Measurements from ENCODE around the gene FOSL2. TPM values are rescaled to one million over a fixed set of nuclear protein-coding genes. Genes with fewer than 3 reads are reported as not detected.

FOSL2 gene
- polyA plus RNA-seq, 3 donors, result 24.8 to 270 (median 28.6) TPM

DNA sequence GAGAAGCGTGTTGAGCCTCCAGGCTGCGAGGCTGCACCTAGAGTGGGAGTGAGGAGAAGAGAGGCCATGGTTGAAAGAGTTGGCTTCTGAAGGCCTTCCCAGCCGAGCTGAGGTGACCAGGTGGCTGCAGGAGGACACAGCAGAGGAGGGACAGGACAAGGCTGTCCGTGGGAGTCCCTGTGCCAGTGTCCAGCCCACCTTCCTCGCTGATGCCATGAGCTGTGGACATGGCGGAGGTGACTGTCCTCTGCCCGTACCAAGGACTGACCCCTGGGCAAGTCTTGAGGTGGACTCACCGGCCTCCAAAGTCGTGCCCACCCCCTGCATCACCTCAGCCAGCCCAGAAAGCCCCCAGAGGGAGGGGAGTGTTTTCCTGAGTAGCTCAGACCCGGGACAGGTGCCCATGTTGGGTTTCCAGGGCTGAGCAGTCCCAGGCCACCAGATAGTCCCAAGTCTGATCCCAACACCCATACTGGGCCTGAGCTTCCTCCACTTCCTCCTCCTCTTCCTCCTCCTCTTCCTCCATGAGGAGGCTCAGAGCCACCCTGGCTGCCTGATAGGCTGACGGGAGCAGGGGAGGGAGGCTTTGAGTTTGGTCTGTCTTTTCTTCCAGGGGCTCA, 43.0 kb upstream of the FOSL2 start:
- Histone ChIP-seq H3K79me2 (ENCODE audit: insufficient read depth, low read length) (no peaks in the 10 kb centered on the region), H3K9ac (ENCODE audit: insufficient read depth, low read length, poor library complexity, severe bottlenecking) (no peak overlapping the region), H3K36me3 (replicated peaks in 1 of 2; ENCODE audit: control insufficient read depth in 1 of 2, insufficient read depth in 2 of 2, low read length in 2 of 2) (no peaks in the 10 kb centered on the region), H3K9me3 (replicated peaks in 1 of 2; ENCODE audit: control insufficient read depth in 1 of 2, insufficient read depth in 1 of 2, low read length in 2 of 2) (no peaks in the 10 kb centered on the region), H3K27ac (ENCODE audit: low read depth in 1 of 2, low read length in 2 of 2) (no peak overlapping the region), H3K4me3 (replicated peaks in 1 of 3; ENCODE audit: low read depth in 2 of 3, low read length in 3 of 3) (no peak overlapping the region), H2AFZ (ENCODE audit: insufficient read depth, low read depth, low read length, poor library complexity, severe bottlenecking) (no peak overlapping the region), H3K4me1 (ENCODE audit: control insufficient read depth in 1 of 2, insufficient read depth in 2 of 2, low read length in 2 of 2) (peaks cover 8 to 9% of the 10 kb centered on the region in 2 donors), H4K20me1 (ENCODE audit: insufficient read depth, low read length) (no peaks in the 10 kb centered on the region), H3K27me3 (ENCODE audit: control insufficient read depth in 2 of 2, insufficient read depth in 2 of 2, low read length in 2 of 2) (no peaks in the 10 kb centered on the region), H3K4me2 (replicated peaks; ENCODE audit: extremely low read depth, low read length, poor library complexity, severe bottlenecking) (no peak overlapping the region)
- intact Hi-C loops (cut with micrococcal nuclease), result no loop called here
- H3K36me3 Mint-ChIP-seq, result no peaks in the 10 kb centered on the region
- DNase-seq, result no peak
- no peaks in the 10 kb centered on the region for H3K9me3 Mint-ChIP-seq
- no peak for TF ChIP-seq CTCF (IDR thresholded peaks at IDR 0.05)
- peaks cover 4 to 12% (median 6%) of the 10 kb centered on the region in 3 donors for H3K27me3 Mint-ChIP-seq (ENCODE audit: low read depth in 3 of 3)
- H3K4me1 Mint-ChIP-seq, result peaks cover 10% of the 10 kb centered on the region
- no peak overlapping the region for H3K27ac Mint-ChIP-seq
- no peak overlapping the region for H3K4me3 Mint-ChIP-seq
- 94% methylated on average over 7 of the region's 11 CpGs for WGBS (ENCODE audit: insufficient coverage)

DNA sequence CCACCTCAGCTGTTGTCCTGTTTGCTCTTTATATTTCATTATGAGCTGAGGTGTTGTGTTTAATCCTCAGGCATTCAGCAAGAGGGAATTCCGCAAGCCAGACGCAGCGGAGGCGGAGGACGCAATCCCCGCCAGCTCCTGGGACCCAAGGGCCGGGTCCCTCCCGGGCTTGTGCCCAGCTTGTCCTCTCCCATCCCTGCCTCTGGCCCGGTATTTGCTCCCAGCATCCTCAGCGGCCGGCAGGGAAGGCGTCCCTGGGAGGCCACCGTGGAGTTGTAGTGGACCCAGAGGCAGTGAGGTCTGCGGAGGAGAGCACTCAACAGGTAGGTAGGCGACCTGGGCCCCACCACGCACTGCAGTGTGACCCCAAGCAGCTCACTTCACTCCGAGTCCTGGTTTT, 42.5 kb upstream of the FOSL2 start:
- H3K9ac ChIP-seq (ENCODE audit: insufficient read depth, low read length, poor library complexity, severe bottlenecking), result no peak overlapping the region
- H3K27me3 Mint-ChIP-seq (ENCODE audit: low read depth in 3 of 3), result peaks cover 4 to 12% (median 6%) of the 10 kb centered on the region in 3 donors
- intact Hi-C loops (cut with micrococcal nuclease), result no loop called here
- no peaks in the 10 kb centered on the region for H3K9me3 Mint-ChIP-seq
- peaks cover 8 to 9% of the 10 kb centered on the region in 2 donors for H3K4me1 ChIP-seq (ENCODE audit: control insufficient read depth in 1 of 2, insufficient read depth in 2 of 2, low read length in 2 of 2)
- H3K4me3 ChIP-seq (replicated peaks in 1 of 3; ENCODE audit: low read depth in 2 of 3, low read length in 3 of 3), result no peak overlapping the region
- no peaks in the 10 kb centered on the region for H3K79me2 ChIP-seq (ENCODE audit: insufficient read depth, low read length)
- H3K27me3 ChIP-seq (ENCODE audit: control insufficient read depth in 2 of 2, insufficient read depth in 2 of 2, low read length in 2 of 2), result no peaks in the 10 kb centered on the region
- H2AFZ ChIP-seq (ENCODE audit: insufficient read depth, low read depth, low read length, poor library complexity, severe bottlenecking), result no peak overlapping the region
- no peaks in the 10 kb centered on the region for H3K36me3 Mint-ChIP-seq
- H3K9me3 ChIP-seq (replicated peaks in 1 of 2; ENCODE audit: control insufficient read depth in 1 of 2, insufficient read depth in 1 of 2, low read length in 2 of 2), result no peaks in the 10 kb centered on the region
- no peak overlapping the region for H3K27ac ChIP-seq (ENCODE audit: low read depth in 1 of 2, low read length in 2 of 2)
- H3K27ac Mint-ChIP-seq, result no peak overlapping the region
- H3K36me3 ChIP-seq (replicated peaks in 1 of 2; ENCODE audit: control insufficient read depth in 1 of 2, insufficient read depth in 2 of 2, low read length in 2 of 2), result no peaks in the 10 kb centered on the region
- H4K20me1 ChIP-seq (ENCODE audit: insufficient read depth, low read length), result no peaks in the 10 kb centered on the region
- H3K4me2 ChIP-seq (replicated peaks; ENCODE audit: extremely low read depth, low read length, poor library complexity, severe bottlenecking), result no peak overlapping the region
- WGBS (ENCODE audit: insufficient coverage), result 97% methylated on average over 15 of the region's 17 CpGs
- no peak for TF ChIP-seq CTCF (IDR thresholded peaks at IDR 0.05)
- no peak for DNase-seq
- H3K4me3 Mint-ChIP-seq, result no peak overlapping the region
- peaks cover 10% of the 10 kb centered on the region for H3K4me1 Mint-ChIP-seq

Data from CD14-positive monocyte (primary cell).